Astrocyte (in vitro differentiated cells and primary cell): ENCODE data around the gene DTNB. TPM values are rescaled to one million over a fixed set of nuclear protein-coding genes. Genes with fewer than 3 reads are reported as not detected.
A peak's percentile ranks its signal among the peaks of the same experiment; 100 is the strongest.

ENCODE experiments used
- DNase-seq: peaks from one replicate; pipeline ENCODE4 v3.0.0-alpha.2; 2010; ENCODE audit warnings: low read depth
- FAIRE-seq: peaks from 2 replicates; lab custom pipeline; 2011; peaks lifted over from hg19 to GRCh38; lab: Jason Lieb, UNC
- H2AFZ ChIP-seq: 2 replicates; pipeline ENCODE4 v1.6.0; 2012; ENCODE audit warnings: low read depth, low read length, inconsistent platforms
- H3K27ac ChIP-seq: 2 replicates; pipeline ENCODE4 v1.5.1; 2011; ENCODE audit warnings: low read depth, low read length, inconsistent platforms
- H3K27me3 ChIP-seq: 2 replicates; pipeline ENCODE4 v1.6.0; 2011; ENCODE audit warnings: low read length, inconsistent platforms; ENCODE audit not compliant: insufficient read depth
- H3K36me3 ChIP-seq: 2 replicates; pipeline ENCODE4 v1.5.1; 2011; ENCODE audit warnings: low read length, inconsistent platforms; ENCODE audit not compliant: insufficient read depth
- H3K4me1 ChIP-seq: 2 replicates; pipeline ENCODE4 v1.5.1; 2011; ENCODE audit warnings: low read length, inconsistent platforms; ENCODE audit not compliant: insufficient read depth
- H3K4me2 ChIP-seq: 2 replicates; pipeline ENCODE4 v1.6.0; 2012; ENCODE audit warnings: low read length, inconsistent platforms
- H3K4me3 ChIP-seq: 2 replicates; pipeline ENCODE4 v1.5.1; 2011; ENCODE audit warnings: low read depth, mild to moderate bottlenecking, low read length, inconsistent platforms; ENCODE audit not compliant: insufficient read depth
- H3K79me2 ChIP-seq: 2 replicates; pipeline ENCODE4 v1.6.0; 2012; ENCODE audit warnings: mild to moderate bottlenecking, low read length, inconsistent platforms; ENCODE audit not compliant: insufficient read depth
- H3K9ac ChIP-seq: 2 replicates; pipeline ENCODE4 v1.6.0; 2012; ENCODE audit warnings: mild to moderate bottlenecking, low read length, inconsistent platforms
- H3K9me3 ChIP-seq: 2 replicates; pipeline ENCODE4 v1.5.1; 2012; ENCODE audit warnings: low read depth, mild to moderate bottlenecking, low read length, inconsistent platforms; ENCODE audit not compliant: insufficient read depth
- H4K20me1 ChIP-seq: 2 replicates; pipeline ENCODE4 v1.6.0; 2012; ENCODE audit warnings: low read length, inconsistent platforms; ENCODE audit not compliant: insufficient read depth
- H3K27ac Mint-ChIP-seq: one replicate; pipeline ENCODE4 v1.8.0; 2021; ENCODE audit warnings: mild to moderate bottlenecking, mixed read lengths; ENCODE audit not compliant: unreplicated experiment
- H3K27me3 Mint-ChIP-seq: one replicate; pipeline ENCODE4 v1.8.0; 2021; ENCODE audit warnings: low read depth, mixed read lengths; ENCODE audit not compliant: unreplicated experiment
- H3K36me3 Mint-ChIP-seq: one replicate; pipeline ENCODE4 v1.8.0; 2021; ENCODE audit warnings: low read depth, mixed read lengths; ENCODE audit not compliant: unreplicated experiment
- H3K4me1 Mint-ChIP-seq: one replicate; pipeline ENCODE4 v1.8.0; 2021; ENCODE audit warnings: low read depth, mixed read lengths; ENCODE audit not compliant: unreplicated experiment
- H3K4me3 Mint-ChIP-seq: one replicate; pipeline ENCODE4 v1.8.0; 2021; ENCODE audit warnings: mild to moderate bottlenecking, moderate library complexity, mixed read lengths; ENCODE audit not compliant: unreplicated experiment
- H3K9me3 Mint-ChIP-seq: one replicate; pipeline ENCODE4 v1.8.0; 2021; ENCODE audit warnings: mild to moderate bottlenecking, mixed read lengths; ENCODE audit not compliant: unreplicated experiment
- EZH2 ChIP-seq: IDR thresholded peaks from 2 replicates; pipeline ENCODE4 v1.6.1; 2012; ENCODE audit warnings: mild to moderate bottlenecking, low read length, inconsistent platforms; ENCODE audit not compliant: insufficient read depth
- total RNA-seq: library from RNA; stranded (reverse); gene quantifications from 2 replicates; pipeline ENCODE4 v1.2.1, GENCODE V29; 2021
- TF ChIP-seq, protein P1 (sequence below): IDR thresholded peaks from 2 replicates; pipeline ENCODE4 v1.5.1; 2011; ENCODE audit warnings: low read depth, mild to moderate bottlenecking, inconsistent platforms, low read length, moderate library complexity; ENCODE audit not compliant: insufficient read depth

Gene DTNB
- total RNA-seq, 1 donor from 2014 or later = 5.1 TPM

- Histone ChIP-seq H3K27ac (no peak overlapping the region), H3K4me1 (peaks cover 24% of the 10 kb centered on the region), H3K27me3 (no peaks in the 10 kb centered on the region), H3K9ac (no peak overlapping the region), H2AFZ (peak overlapping the region; percentile 74), H3K79me2 (no peaks in the 10 kb centered on the region), H3K36me3 (no peaks in the 10 kb centered on the region), H3K4me3 (peak overlapping the region; percentile 8), H3K4me2 (peak overlapping the region; percentile 80), H4K20me1 (no peaks in the 10 kb centered on the region), H3K9me3 (no peaks in the 10 kb centered on the region)
- peaks cover 29% of the 10 kb centered on the region for H3K27me3 Mint-ChIP-seq
- H3K36me3 Mint-ChIP-seq = no peaks in the 10 kb centered on the region
- no peaks in the 10 kb centered on the region for H3K9me3 Mint-ChIP-seq
- FAIRE-seq = no peak
- peak; percentile 74 for DNase-seq
- H3K4me3 Mint-ChIP-seq = peak overlapping the region; percentile 27
- peaks cover 11% of the 10 kb centered on the region for H3K4me1 Mint-ChIP-seq
- peak overlapping the region; percentile 62 for H3K27ac Mint-ChIP-seq
- TF ChIP-seq, protein P1, sequence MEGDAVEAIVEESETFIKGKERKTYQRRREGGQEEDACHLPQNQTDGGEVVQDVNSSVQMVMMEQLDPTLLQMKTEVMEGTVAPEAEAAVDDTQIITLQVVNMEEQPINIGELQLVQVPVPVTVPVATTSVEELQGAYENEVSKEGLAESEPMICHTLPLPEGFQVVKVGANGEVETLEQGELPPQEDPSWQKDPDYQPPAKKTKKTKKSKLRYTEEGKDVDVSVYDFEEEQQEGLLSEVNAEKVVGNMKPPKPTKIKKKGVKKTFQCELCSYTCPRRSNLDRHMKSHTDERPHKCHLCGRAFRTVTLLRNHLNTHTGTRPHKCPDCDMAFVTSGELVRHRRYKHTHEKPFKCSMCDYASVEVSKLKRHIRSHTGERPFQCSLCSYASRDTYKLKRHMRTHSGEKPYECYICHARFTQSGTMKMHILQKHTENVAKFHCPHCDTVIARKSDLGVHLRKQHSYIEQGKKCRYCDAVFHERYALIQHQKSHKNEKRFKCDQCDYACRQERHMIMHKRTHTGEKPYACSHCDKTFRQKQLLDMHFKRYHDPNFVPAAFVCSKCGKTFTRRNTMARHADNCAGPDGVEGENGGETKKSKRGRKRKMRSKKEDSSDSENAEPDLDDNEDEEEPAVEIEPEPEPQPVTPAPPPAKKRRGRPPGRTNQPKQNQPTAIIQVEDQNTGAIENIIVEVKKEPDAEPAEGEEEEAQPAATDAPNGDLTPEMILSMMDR = peak; percentile 75
- TF ChIP-seq EZH2 = no peak
Observed at GRCh38 chr2:25376750-25377621, 296.4 kb downstream of the DTNB start.

GRCh38 chr2:25375989-25376545 is 297.3 kb downstream of the DTNB start:
- no peaks in the 10 kb centered on the region for H3K9me3 ChIP-seq
- H3K27ac ChIP-seq = no peak overlapping the region
- no peak overlapping the region for H3K4me3 ChIP-seq
- H3K4me1 ChIP-seq = peaks cover 24% of the 10 kb centered on the region
- H2AFZ ChIP-seq = no peak overlapping the region
- peaks cover 11% of the 10 kb centered on the region for H3K4me1 Mint-ChIP-seq
- TF ChIP-seq, protein P1 = no peak
- TF ChIP-seq EZH2 = no peak
- no peaks in the 10 kb centered on the region for H3K27me3 ChIP-seq
- H3K79me2 ChIP-seq = no peaks in the 10 kb centered on the region
- H3K27ac Mint-ChIP-seq = no peak overlapping the region
- H3K9me3 Mint-ChIP-seq = no peaks in the 10 kb centered on the region
- H3K4me3 Mint-ChIP-seq = no peak overlapping the region
- H3K4me2 ChIP-seq = peak overlapping the region; percentile 80
- H3K36me3 ChIP-seq = no peaks in the 10 kb centered on the region
- no peak for FAIRE-seq
- H3K27me3 Mint-ChIP-seq = peaks cover 32% of the 10 kb centered on the region
- no peak overlapping the region for H3K9ac ChIP-seq
- no peaks in the 10 kb centered on the region for H3K36me3 Mint-ChIP-seq
- no peak for DNase-seq
- no peaks in the 10 kb centered on the region for H4K20me1 ChIP-seq
